GM04504 (cell line): ENCODE data around the gene GAS2L2.

Experiments
- DNase-seq: peaks from one replicate; pipeline ENCODE4 v3.0.0-alpha.2; 2012; ENCODE audit warnings: low read depth

The GAS2L2 gene

DNA sequence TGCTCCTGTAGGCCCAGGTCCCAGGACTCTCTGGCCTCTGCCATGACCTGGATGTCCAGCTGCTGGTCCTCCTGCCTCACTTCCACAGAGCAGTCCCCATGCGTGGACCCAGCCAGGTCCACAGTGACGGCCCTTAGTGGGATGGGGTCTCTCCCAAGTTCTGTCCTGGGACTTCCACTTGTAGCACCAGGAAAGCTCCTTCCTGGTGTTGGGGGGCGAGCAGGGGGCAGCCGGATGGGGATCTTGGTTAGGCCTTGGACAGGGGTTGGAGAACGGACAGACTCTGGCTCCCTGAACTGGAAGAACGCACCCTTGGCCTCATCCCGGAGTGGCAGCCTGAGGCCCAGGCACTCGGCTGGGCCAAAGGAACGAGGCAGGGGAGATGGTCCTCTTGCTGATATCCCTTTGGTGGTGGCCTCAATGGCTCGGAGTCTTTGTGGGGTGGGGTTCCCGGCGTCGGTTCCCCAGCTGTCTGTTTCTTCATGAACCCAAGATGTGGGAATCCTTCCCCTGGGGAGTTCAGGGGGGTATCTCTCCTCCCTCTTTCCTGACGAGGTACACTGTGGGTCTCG lies 7.2 kb downstream of the GAS2L2 start:
- no peak for DNase-seq

GRCh38 chr17:35745246-35745645 lies 7.8 kb downstream of the GAS2L2 start:
- no peak for DNase-seq

DNA sequence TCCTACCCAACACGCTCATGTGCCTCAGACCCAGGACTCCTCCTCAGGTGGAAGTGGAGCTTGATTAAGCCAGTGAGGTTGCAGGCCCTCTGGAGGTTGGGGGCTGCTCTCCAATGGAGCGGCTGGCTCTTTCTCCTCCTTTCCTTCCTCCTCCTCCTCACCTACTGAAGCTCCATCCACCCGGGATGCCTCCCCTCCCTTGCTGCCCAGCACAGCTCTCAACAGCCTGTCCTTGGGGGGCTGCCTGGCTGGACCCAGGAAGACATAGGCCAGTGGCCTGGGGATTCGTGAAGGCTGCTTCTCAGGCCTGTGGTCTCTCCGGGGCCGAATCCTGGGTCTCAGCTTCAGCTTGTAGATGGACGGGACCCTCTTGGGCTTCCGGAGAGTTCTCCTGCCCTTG lies 8.2 kb downstream of the GAS2L2 start:
- no peak for DNase-seq

DNA sequence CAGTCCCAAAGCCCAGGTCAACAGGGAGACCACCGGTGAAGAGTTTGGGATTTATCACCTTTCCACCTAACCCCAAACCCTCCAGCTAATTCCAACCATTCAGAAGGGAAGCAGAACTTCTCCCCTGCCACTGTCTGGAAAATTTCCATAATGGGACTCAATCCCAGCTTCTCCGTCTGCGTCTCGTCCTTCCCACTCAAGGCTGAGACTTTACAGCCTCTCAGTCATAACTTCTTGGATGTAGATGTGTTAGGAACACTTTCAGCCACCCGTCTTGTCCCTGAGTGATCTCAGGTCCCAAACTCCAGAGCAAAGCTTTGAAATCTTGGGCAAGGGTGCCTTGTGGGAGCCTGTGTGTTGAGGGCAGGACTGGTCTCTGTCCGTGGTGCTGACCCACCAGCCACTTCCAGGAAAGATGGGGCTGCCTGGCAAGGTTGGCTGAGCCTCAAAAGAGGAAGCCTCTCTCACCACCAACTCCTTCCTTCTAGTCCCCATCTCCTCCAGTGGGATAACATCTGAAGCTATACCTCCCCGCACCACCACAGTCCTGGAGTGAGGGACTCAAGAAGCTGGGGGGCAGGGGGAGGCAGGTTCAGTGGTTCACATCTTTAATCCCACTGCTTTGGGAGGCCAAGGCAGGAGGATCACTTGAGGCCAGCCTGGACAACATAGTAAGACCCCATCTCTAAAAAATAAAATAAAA lies 9.3 kb downstream of the GAS2L2 start:
- DNase-seq = no peak

DNA sequence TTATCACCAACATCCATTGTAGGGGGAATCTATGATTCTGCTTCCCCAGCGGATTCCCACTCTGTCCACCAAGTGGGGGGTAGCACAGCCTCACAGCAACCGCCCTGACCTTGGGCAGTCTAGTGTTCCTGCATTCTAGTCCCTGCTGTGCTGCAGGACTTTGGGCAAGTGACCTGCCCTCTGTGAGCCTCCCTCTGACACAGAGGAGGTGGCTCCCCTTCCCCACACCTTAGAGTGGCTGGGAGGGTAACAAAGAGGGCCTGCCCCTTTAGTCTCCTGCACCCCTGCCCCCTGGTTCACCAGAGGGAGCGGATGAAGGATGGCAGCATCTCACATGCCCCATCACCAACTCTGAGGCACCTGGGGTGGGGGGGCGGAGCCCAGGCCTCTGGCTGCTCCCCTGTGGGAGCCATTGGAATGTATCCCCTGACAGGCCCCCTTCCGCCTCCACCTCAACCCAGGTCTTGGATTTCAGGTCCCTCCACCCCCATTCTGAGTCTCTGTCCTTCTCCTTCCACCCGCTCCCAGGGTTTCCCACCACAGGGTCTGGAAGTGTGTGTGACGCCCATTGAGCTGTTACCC lies 10.1 kb downstream of the GAS2L2 start:
- no peak for DNase-seq

- DNase-seq = no peak
Observed at GRCh38 chr17:35742496-35742895, 10.5 kb downstream of the GAS2L2 start.

- DNase-seq = no peak
Observed at GRCh38 chr17:35740997-35741931, 11.8 kb downstream of the GAS2L2 start.

- no peak for DNase-seq
Observed at GRCh38 chr17:35740216-35740615, 12.8 kb downstream of the GAS2L2 start.

DNA sequence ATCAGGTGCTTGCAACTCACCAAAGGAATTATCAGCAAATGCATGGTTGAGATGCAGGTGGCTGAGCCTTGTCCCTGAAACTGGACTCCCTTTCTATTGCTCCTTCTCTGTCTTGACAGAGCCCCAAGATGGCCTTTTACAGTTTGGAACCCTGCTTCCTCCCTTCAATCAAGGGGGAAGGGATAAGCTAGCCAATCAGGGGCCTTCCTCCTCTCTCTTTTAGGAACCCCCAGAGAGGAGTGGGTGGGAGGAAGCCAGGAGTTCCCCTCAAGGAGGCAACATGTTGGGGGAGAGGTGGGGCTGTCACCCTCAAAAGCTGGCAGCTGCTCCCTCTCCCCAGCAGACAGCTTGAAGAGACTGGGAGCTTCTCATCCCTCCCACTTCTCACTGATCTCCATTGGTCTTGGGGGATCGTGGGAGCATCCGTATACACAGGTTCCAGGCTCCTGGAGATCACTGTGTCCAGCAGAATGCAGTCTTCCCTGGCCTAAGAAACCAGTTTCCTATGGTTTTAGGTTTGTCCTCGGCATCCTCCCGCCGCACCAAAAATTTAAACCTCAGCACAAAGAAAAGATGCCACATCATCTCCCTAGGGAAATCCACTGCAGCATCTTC lies 14.4 kb downstream of the GAS2L2 start:
- no peak for DNase-seq

DNA sequence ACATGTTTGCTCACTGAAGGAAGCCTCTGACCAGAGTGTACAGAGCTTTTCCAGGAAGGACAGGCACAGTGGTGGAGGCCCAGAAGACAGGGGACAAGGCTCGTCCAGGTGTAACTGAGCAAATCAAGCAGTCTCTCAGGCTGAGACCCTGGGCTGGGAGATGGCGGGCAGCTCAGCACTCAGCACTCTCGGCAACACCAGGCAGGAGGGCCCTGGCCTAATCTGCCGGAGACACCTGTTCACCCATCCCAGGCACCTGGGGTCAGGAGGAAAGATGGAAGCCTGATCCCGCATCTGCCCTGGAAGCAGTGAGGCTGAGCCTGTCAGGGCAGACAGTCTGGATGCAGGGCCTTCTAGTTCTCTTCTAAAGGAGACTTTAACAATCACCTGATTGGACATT lies 16.8 kb downstream of the GAS2L2 start:
- DNase-seq = no peak

DNA sequence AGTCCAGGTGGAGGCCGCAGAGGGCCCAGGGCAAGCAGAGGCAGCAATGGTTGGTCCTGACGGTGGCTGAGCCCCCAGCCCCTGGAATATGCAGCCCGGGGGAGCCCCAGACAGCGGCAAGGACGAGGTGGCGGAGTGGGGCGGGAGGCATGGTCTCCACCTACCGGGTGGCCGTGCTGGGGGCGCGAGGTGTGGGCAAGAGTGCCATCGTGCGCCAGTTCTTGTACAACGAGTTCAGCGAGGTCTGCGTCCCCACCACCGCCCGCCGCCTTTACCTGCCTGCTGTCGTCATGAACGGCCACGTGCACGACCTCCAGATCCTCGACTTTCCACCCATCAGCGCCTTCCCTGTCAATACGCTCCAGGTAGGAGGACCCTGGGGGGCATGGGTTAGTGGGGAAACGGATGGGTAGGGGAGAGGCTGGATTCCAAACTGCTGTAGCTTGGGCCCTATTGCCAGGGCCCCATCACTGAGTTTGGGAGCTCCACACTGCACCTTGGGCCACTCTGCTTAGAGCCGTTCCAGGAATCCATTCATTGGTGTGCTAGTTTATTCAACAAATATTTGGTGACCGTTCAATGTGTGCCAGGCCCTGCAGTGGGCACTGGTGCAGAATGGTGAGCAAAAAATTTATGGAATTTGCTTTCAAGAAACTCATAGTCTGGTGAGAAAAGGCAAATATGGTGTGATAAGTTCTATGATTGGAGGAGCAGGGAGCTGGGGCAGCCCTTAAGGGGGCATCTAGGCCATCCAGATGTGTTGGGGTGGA lies 17.8 kb downstream of the GAS2L2 start:
- no peak for DNase-seq

DNA sequence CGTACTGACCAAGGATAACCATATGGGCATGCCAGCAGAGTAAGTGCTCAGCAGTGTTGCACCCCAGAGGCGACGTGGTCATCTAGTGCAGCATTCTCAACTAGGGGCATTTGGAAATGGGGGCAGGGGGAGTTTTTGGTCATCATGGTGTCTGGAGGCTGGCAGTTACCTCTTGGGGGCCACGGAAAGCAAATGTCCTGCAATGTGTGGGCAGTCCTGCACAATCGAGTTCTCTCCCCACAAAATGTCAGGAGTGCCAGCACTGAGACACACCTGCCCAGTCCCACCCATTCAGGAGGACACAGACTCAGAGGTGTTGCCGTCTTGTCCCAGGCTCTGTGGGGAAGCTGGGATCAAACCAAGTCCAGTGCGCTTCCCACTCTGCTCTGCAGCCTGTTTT lies 18.6 kb downstream of the GAS2L2 start:
- DNase-seq = no peak

DNA sequence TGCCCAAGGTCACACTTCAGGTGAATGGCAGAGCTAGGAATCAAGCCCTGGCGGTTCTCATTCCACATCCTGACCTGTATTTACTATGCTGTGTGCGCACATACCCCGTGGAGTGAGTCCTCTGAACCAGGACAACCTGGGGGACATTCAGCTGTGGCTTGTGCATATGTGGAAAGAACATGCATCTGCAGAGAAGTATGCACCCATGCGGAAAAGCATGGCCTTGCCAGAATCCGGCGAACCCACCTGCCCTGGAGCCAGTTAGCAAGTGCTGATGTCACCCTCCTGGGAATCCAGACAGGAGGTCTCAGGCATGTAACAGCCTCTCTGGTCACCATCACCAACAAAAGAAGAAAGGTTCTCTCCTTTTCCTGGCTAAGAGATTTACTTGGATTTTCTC lies 19.7 kb downstream of the GAS2L2 start:
- no peak for DNase-seq

DNA sequence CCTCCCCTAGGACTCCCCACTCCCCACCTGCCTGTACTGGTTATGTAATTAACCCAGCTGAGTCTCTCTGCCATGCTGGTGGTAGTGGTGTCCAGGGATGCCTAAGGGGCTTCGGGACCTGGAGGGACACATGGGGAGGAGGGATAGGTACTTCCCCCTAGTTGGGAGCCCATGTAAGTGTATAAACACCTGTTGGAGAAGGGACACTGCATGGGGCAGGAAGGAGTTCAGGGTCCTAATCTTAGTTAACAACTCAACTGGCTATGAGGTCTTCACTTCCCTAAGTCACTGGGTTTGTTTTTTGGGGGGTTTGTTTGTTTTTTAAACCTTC lies 20.3 kb downstream of the GAS2L2 start:
- DNase-seq = no peak

DNA sequence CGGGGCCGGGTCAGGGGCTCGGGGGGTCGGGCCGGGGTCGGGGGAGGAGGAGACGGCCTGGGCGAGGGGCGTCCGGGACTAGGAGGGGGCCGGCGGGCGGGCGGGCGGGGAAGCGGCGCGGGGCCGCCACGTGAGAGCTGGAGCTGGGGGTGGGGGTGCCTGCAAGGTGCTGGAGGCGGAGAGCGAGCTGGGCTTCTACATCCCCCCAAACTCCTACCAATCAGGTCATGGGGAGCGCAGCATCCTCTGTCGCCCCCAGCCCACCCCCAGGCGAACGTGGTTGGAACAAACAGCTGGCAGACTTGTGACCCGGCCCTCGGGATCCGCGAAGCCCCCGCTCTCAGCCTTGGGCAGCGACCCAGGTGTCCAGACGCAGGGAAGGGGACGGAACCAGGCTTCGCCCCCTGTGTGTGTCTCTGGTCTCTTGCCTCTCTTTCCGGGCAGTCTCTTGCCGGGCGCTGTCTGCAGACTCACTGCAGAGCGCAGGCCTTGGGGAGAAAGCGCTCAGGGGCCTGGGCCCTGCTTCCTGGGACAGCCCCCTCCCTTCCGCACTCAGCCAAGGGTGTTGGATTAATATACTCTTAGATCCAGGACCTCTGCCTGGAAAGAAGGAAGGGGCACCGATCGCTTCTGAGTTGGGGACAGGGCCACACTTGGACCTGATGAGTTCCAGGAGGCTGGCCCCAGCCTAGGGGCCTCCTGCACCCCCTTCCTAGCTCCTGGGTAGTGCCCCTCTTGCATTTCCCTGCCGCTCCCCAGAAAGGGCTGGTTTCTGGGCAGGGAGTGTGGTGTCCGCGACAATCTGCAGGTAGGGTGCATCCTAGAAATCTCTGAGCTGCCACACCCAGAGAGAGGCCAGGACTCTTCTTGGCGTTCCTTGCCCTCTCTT lies 20.9 kb downstream of the GAS2L2 start:
- no peak for DNase-seq

DNA sequence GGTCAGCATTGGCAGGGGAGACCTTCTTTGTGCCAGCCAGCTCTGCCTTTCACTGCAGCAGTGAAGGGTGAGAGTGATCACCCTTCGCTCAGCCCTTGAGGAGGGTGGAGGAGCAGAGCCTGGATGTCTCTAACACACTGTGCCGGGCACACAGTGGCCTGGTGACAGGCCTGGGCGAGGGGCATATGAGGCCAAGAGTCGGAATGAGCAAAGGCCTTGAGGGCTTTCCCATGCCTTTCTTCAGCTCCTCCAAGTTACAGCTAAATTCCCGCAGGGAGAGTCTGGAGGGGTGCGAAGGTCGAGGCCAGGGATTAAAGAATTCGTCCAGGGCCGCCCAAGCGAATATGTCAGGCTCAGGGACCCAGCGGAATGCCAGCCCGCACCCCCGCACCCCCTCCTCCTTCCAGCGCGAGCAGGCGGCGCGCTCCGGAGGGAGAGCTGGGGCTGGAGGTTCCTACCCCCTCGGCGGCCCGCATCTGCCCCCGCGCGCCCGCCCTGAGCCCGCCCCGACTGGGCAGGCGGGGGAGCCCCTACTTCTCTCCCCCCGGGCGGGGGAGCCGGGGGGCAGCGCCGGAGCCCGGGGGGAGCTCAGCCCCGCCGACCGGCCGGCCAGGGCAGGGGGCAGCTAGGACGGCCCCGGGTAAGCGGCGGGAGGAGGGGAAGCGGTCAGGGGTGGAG lies 21.7 kb downstream of the GAS2L2 start, which contains the start of gene RASL10B:
Gene RASL10B (plus strand): TSS at position 401 of the 678 bp plus-strand sequence. CDS start 3,546 bp downstream, outside the sequence.
- DNase-seq = no peak

DNA sequence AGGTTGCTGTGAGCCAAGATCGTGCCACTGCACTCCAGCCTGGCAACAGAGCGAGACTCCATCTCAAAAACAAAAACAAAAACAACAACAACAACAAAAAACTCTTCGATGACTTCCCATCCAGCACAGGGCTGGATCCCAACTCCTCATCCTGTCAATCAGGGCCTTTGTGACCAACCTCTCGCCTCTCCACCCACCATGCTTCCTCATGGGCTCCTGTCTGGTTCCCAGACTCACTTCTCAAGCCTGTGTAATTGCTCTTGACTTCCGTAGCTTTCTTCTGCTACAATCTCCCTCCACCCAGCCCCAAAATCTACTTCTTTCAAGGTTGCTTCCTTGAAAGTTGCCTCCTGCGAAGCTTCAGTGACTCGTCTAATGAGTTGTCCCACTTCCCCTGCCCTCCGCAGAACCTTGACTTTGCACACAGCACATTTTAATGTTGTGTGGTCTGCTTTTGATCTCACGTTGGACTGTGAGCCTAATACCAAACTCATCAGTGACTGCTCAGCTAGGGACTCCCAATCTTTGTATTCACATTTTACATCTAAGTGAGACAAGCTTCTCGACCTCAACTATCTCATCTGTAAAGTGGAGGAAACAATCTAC lies 22.5 kb downstream of the GAS2L2 start:
- no peak for DNase-seq

DNA sequence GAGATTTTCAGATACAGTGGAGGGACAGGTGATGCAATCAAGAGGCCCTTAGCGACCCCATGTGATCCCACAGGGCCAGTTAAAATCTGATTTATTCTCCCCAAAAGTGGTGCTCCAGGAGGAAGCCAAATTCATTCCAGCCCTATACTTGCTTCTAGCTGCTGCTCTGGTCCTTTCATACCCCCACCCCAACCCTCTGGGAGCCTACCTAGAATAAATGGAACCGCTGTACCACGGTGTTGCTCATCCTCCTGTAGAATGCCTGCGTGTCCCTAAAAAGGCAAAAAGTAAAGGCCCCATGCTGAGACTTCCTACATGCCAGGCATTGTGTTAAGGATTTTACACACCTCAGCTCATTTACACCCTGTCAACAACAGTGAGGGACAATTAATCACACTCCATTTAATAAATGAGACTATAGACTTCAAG lies 23.6 kb downstream of the GAS2L2 start:
- no peak for DNase-seq

DNA sequence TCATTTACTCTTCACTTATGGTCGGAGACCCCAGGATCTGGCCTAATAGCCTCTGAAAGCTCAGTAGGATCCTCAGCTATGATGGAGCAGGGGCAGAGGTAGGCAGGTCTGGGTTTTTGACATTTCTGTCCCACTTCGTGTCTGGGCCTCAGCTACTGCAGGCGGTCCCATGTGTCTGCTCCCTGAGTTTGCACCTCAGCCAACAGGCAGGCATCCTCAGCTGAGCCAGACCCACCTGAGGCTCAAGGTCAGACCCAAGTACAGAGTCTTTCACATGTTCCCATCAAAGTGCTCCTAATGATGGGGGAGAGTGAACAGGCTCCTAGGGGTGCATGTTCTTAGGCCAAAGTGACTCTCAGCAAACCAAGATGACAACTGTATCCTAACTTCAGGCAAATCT lies 24.5 kb downstream of the GAS2L2 start:
- DNase-seq = no peak
